SK-N-SH (cell line): Measurements from ENCODE around the gene SSTR4. TPM values are rescaled to one million over a fixed set of nuclear protein-coding genes. Genes with fewer than 3 reads are reported as not detected.

Experiments
- CTCF ChIA-PET: fragments of 300-600, 350-600 bp; formaldehyde crosslinking; extraction: SDS; loops from one replicate; lab custom pipeline; 2021; lab: Yijun Ruan, JAX
- POLR2A ChIA-PET: fragments of 350-600 bp; sonication (Branson Sonifier 250); formaldehyde crosslinking; extraction: SDS; loops from one replicate; lab custom pipeline; 2020; ENCODE audit warnings: antibody characterized with exemption, inconsistent platforms; lab: Yijun Ruan, JAX
- DNase-seq: peaks from one replicate; pipeline ENCODE4 v3.0.0; 2012
- H2AFZ ChIP-seq: fragments of 200-600 bp; sonication (generic); 2 replicates; pipeline ENCODE4 v1.8.1; 2016; ENCODE audit warnings: antibody characterized with exemption, mild to moderate bottlenecking, low read depth
- H3F3A ChIP-seq: fragments of 200-600 bp; sonication (generic); replicated peaks from 2 replicates; pipeline ENCODE3; 2016; ENCODE audit warnings: antibody characterized with exemption, mild to moderate bottlenecking; ENCODE audit not compliant: insufficient read depth
- H3K27ac ChIP-seq, 2 experiments: fragments of 200-500 bp in 1 of 2; fragments of 200-600 bp in 1 of 2; sonication (Bioruptor generic) in 1 of 2; sonication (generic), shearing (Covaris generic) in 1 of 2; 2 replicates each; pipeline versions ENCODE4 v1.5.1 to v1.6.1; 2014 to 2016; ENCODE audit warnings: low read depth in 2 of 2, inconsistent platforms in 1 of 2, low read length in 1 of 2, mild to moderate bottlenecking in 1 of 2, mixed read lengths in 1 of 2
- H3K27me3 ChIP-seq: fragments of 200-600 bp; sonication (generic), shearing (Covaris generic); 2 replicates; pipeline ENCODE4 v1.6.1; 2016; ENCODE audit warnings: mixed run types; ENCODE audit not compliant: insufficient read depth
- H3K36me3 ChIP-seq, 2 experiments: fragments of 200-500 bp in 1 of 2; fragments of 200-600 bp in 1 of 2; sonication (Bioruptor generic) in 1 of 2; sonication (generic) in 1 of 2; replicated peaks in 1 of 2; 2 replicates each; pipeline versions ENCODE3 to v1.5.1; 2014 to 2016; ENCODE audit warnings: low read length in 1 of 2, mild to moderate bottlenecking in 1 of 2; ENCODE audit not compliant: insufficient read depth in 2 of 2, control insufficient read depth in 1 of 2
- H3K4me1 ChIP-seq, 2 experiments: fragments of 200-500 bp in 1 of 2; fragments of 200-600 bp in 1 of 2; sonication (Bioruptor generic) in 1 of 2; sonication (generic), shearing (Covaris generic) in 1 of 2; 2 replicates each; pipeline versions ENCODE4 v1.5.1 to v1.6.1; 2014 to 2016; ENCODE audit warnings: low read depth in 1 of 2, low read length in 1 of 2, mixed run types in 1 of 2; ENCODE audit not compliant: insufficient read depth in 2 of 2, control insufficient read depth in 1 of 2
- H3K4me2 ChIP-seq: fragments of 200-600 bp; sonication (generic), shearing (Covaris generic); 2 replicates; pipeline ENCODE4 v1.6.1; 2017; ENCODE audit warnings: mixed run types
- H3K4me3 ChIP-seq, 2 experiments: fragments of 200-500 bp in 1 of 2; fragments of 200-600 bp in 1 of 2; sonication (Bioruptor generic) in 1 of 2; sonication (generic), shearing (Covaris generic) in 1 of 2; 2 replicates each; pipeline versions ENCODE4 v1.5.1 to v1.8.1; 2014 to 2016; ENCODE audit warnings: low read depth in 2 of 2, inconsistent platforms in 1 of 2, low read length in 1 of 2, mild to moderate bottlenecking in 1 of 2, mixed read lengths in 1 of 2, moderate library complexity in 1 of 2
- H3K79me2 ChIP-seq: fragments of 200-600 bp; sonication (generic); 2 replicates; pipeline ENCODE4 v1.8.1; 2017; ENCODE audit warnings: mild to moderate bottlenecking; ENCODE audit not compliant: insufficient read depth
- H3K9ac ChIP-seq: fragments of 200-600 bp; sonication (generic); 2 replicates; pipeline ENCODE4 v1.6.1; 2017; ENCODE audit warnings: mixed run types
- H3K9me2 ChIP-seq: fragments of 200-600 bp; sonication (generic); 2 replicates; pipeline ENCODE4 v1.6.1; 2017; ENCODE audit warnings: mixed run types
- H3K9me3 ChIP-seq: fragments of 200-600 bp; sonication (generic); 2 replicates; pipeline ENCODE4 v1.6.1; 2017; ENCODE audit warnings: mixed run types, mild to moderate bottlenecking, moderate library complexity
- H4K20me1 ChIP-seq: fragments of 200-600 bp; sonication (generic); 2 replicates; pipeline ENCODE4 v1.6.1; 2017; ENCODE audit warnings: mild to moderate bottlenecking, mixed run types; ENCODE audit not compliant: insufficient read depth
- POLR2AphosphoS5 ChIP-seq: IDR thresholded peaks from 2 replicates; pipeline ENCODE4 v1.6.1; 2012; ENCODE audit warnings: low read depth, low read length
- SIN3A ChIP-seq: IDR thresholded peaks from 2 replicates; pipeline ENCODE4 v1.6.1; 2012; ENCODE audit warnings: low read depth, mild to moderate bottlenecking, low read length, moderate library complexity, borderline replicate concordance
- WGBS: methylation state at CpG from one replicate; pipeline ENCODE4 v1.1.6; 2017; ENCODE audit warnings: low lambda C conversion rate; 5-methylcytosine and 5-hydroxymethylcytosine counted together
- polyA plus RNA-seq, 3 experiments: library from polyadenylated mRNA; depleted of rRNA; stranded (reverse); fragments of >200 nt; gene quantifications; 2 replicates each; pipeline ENCODE4 v1.2.3, GENCODE V29; 2012
- TF ChIP-seq, protein P1 (sequence below): fragments of 200-600 bp; sonication (generic); IDR thresholded peaks from 2 replicates; pipeline ENCODE4 v1.6.1; 2017; ENCODE audit warnings: antibody characterized with exemption, mild to moderate bottlenecking, moderate library complexity

Gene SSTR4
- polyA plus RNA-seq, 1 of the 3 experiments (the other 2 are of a cell fraction) = not detected

GRCh38 chr20:23048283-23049200 is 13.4 kb downstream of the SSTR4 start:
- Histone ChIP-seq H2AFZ (no peak overlapping the region), H3F3A (no peaks in the 10 kb centered on the region), H3K4me3 (no peak overlapping the region; a peak in 1 of 4 replicates), H3K9me2 (no peaks in the 10 kb centered on the region), H3K4me2 (peak overlapping the region; percentile 64; the same call in 1 of the 2 replicates), H3K4me1 (no peaks in the 10 kb centered on the region), H3K9me3 (no peaks in the 10 kb centered on the region), H3K79me2 (no peaks in the 10 kb centered on the region), H3K27ac (no peak overlapping the region), H4K20me1 (no peaks in the 10 kb centered on the region), H3K9ac (no peak overlapping the region), H3K27me3 (peaks cover 94% of the 10 kb centered on the region), H3K36me3 (no peaks in the 10 kb centered on the region)
- DNase-seq = no peak
- 8% methylated on average over 20 of the region's 92 CpGs for WGBS
- ChIA-PET CTCF (no interaction called here), POLR2A (no interaction called here)
- TF ChIP-seq, protein P1, sequence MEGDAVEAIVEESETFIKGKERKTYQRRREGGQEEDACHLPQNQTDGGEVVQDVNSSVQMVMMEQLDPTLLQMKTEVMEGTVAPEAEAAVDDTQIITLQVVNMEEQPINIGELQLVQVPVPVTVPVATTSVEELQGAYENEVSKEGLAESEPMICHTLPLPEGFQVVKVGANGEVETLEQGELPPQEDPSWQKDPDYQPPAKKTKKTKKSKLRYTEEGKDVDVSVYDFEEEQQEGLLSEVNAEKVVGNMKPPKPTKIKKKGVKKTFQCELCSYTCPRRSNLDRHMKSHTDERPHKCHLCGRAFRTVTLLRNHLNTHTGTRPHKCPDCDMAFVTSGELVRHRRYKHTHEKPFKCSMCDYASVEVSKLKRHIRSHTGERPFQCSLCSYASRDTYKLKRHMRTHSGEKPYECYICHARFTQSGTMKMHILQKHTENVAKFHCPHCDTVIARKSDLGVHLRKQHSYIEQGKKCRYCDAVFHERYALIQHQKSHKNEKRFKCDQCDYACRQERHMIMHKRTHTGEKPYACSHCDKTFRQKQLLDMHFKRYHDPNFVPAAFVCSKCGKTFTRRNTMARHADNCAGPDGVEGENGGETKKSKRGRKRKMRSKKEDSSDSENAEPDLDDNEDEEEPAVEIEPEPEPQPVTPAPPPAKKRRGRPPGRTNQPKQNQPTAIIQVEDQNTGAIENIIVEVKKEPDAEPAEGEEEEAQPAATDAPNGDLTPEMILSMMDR = peak; percentile 22; the same call in 1 of the 2 replicates
- no peak for TF ChIP-seq POLR2AphosphoS5

GRCh38 chr20:23049201-23050075 is 14.3 kb downstream of the SSTR4 start, which contains the start of gene THBD:
Gene THBD, minus strand, starts transcription at chr20:23049672. Its CDS starts 168 bp downstream, at chr20:23049504.
- Histone ChIP-seq H3K4me2 (peak within 1 kb of the TSS; percentile 64), H3F3A (no peaks in the 10 kb centered on the region), H4K20me1 (no peaks in the 10 kb centered on the region), H3K27me3 (peaks cover 94% of the 10 kb centered on the region), H3K4me3 (peak within 1 kb of the TSS in 1 of 2 experiments; percentile 48; a peak in 3 of 4 replicates), H3K9me3 (no peaks in the 10 kb centered on the region)
- DNase-seq = no peak
- no peak for TF ChIP-seq SIN3A
- TF ChIP-seq, all 33 proteins: peak for 0
- H2AFZ ChIP-seq = peak within 1 kb of the TSS; percentile 16; the same call in 1 of the 2 replicates
- ChIA-PET POLR2A (no interaction called here), CTCF (no interaction called here)
- no peaks in the 10 kb centered on the region for H3K36me3 ChIP-seq
- H3K79me2 ChIP-seq = no peaks in the 10 kb centered on the region
- no peaks in the 10 kb centered on the region for H3K4me1 ChIP-seq
- no peak within 1 kb of the TSS for H3K9ac ChIP-seq
- H3K9me2 ChIP-seq = no peaks in the 10 kb centered on the region
- H3K27ac ChIP-seq = no peak within 1 kb of the TSS
- 3% methylated on average over 15 of the region's 79 CpGs for WGBS
